Fibroblast of villous mesenchyme (primary cell): ENCODE data around the gene MCTP1. TPM values are rescaled to one million over a fixed set of nuclear protein-coding genes. Genes with fewer than 3 reads are reported as not detected.

ENCODE experiments used
- DNase-seq: peaks from one replicate; pipeline ENCODE4 v3.0.0-alpha.2; 2010; ENCODE audit warnings: low read depth
- H3K4me3 ChIP-seq: 2 replicates; pipeline ENCODE4 v1.5.1; 2011; ENCODE audit warnings: low read depth, mild to moderate bottlenecking, low read length
- total RNA-seq: library from RNA; depleted of rRNA; stranded (reverse); fragments of >200 nt; gene quantifications from 2 replicates; pipeline ENCODE4 v1.2.3, GENCODE V29; 2012
- TF ChIP-seq, protein P1 (sequence below): IDR thresholded peaks from 2 replicates; pipeline ENCODE4 v1.5.1; 2012; ENCODE audit warnings: low read depth, mild to moderate bottlenecking, low read length; ENCODE audit not compliant: insufficient read depth

MCTP1 gene
- total RNA-seq, 1 donor, result 14.7 TPM

DNA sequence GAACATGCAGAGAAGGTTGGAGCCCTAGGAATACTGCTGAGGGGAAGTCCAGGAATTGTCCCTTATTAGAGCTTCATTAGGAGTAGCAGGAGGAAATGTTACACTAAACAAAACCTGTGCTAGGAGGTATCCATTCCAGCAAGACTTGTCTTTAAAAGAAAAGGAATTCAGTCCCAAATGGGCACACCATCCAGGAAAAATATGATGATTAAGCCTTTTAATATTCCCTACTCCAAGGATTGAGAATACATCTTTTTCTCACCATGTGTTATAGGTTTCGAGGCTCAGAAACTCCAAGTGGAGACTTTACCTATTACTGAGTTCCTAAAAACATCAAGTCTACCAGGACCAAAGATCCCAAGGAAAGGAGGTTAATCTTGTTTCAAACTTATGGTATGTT, 179.3 kb downstream of the MCTP1 start:
- DNase-seq, result no peak
- TF ChIP-seq, protein P1, sequence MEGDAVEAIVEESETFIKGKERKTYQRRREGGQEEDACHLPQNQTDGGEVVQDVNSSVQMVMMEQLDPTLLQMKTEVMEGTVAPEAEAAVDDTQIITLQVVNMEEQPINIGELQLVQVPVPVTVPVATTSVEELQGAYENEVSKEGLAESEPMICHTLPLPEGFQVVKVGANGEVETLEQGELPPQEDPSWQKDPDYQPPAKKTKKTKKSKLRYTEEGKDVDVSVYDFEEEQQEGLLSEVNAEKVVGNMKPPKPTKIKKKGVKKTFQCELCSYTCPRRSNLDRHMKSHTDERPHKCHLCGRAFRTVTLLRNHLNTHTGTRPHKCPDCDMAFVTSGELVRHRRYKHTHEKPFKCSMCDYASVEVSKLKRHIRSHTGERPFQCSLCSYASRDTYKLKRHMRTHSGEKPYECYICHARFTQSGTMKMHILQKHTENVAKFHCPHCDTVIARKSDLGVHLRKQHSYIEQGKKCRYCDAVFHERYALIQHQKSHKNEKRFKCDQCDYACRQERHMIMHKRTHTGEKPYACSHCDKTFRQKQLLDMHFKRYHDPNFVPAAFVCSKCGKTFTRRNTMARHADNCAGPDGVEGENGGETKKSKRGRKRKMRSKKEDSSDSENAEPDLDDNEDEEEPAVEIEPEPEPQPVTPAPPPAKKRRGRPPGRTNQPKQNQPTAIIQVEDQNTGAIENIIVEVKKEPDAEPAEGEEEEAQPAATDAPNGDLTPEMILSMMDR, result no peak
- no peak overlapping the region for H3K4me3 ChIP-seq

DNA sequence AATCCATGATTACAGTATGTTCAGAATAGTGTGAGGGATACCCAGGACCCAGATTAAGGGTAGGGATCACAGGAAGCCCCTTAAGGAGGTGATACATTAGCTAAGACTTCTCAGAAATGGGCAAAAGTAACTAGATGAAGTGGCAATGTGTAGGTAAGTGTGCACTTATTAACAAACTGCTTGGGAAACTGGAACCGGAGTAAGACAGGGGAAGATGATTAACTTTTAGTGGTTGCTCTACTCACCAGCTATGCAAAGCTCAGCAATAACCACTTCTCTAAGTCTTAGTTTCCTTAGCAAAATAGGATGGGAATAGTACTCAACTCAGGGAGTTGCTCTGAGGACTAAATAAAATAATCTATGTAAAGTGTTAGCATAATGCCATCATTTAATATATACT, 182.2 kb downstream of the MCTP1 start:
- TF ChIP-seq, protein P1, result no peak
- DNase-seq, result no peak

DNA sequence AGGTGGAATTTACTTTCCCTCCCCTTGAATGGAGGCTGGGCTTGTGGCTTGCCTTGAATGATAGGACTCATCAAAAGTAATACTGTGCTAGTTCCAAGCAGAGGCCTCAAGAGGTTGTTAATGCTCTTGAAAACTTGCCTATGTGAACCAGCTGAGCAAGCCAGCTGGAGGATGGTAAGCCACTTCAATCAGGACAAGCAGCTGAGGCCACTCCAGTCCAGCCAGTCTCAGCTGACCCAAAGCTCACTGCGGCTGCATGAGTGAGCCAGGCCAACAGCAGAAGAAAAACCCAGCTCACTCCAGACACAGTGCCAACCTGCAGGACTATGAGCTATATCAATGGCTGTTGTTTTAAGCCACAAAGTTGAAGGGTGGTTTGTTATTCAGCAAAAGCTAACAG, 182.8 kb downstream of the MCTP1 start:
- H3K4me3 ChIP-seq, result no peak overlapping the region
- TF ChIP-seq, protein P1, result no peak
- no peak for DNase-seq

More for the DNA sequence above, 182.2 kb downstream of the MCTP1 start:
- H3K4me3 ChIP-seq, result no peak overlapping the region

DNA sequence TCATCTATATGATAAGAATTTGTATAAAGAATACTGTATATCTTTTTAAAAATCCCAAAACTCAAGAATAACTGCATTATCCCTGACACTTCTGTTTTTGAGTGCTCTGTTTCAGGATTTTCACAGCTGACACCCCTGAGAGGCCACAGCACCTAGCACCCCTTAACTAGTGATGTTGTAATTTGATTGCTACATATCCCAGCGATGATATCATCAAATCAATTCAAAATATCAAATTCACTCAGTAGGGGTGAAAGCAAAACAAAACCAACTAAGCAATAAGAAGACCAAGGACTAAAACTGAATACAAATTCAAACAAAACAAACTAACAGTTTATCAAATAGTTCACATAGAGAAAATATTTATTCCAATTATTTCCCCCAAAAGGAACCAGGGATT, 184.3 kb downstream of the MCTP1 start:
- H3K4me3 ChIP-seq, result no peak overlapping the region
- TF ChIP-seq, protein P1, result no peak
- DNase-seq, result no peak

DNA sequence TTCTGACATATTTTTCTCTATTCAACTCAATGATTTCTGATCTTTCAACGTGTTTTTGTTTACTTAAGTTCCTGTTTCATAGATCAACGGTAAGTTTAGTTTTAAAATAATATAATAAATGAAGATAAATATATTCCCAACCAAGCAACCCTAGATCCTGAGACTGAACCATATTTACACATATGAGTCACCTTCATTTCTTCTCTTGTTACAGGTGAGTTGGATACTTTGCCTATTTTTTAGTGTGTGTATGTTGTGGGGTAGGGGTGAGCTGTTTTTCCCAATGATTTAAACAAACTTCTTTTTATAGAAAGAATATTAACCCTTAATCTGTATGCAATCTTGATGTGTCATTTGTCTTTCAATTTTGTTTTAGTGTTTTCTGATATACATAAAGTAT, 186.9 kb downstream of the MCTP1 start:
- no peak for DNase-seq
- TF ChIP-seq, protein P1, result no peak
- no peak overlapping the region for H3K4me3 ChIP-seq

DNA sequence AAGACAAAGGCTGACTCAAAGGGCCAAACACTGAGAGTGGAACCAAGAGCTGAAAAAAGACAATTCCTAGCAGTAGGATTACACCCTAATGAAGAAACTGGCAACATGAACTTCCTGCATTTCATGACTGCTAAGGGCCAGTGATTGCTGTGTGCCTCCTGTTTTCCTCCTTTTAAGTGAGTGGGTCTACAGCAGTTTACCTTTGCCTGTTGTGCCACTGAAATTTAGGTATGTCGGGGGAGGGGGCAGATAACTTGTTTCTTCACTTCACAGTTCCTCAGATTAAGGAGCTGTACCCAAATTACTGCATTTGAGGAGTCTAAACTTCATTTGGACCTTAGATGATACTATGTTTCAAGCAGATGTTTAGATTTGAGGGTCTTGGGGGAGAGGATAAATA, 191.7 kb downstream of the MCTP1 start:
- TF ChIP-seq, protein P1, result no peak
- H3K4me3 ChIP-seq, result no peak overlapping the region
- DNase-seq, result no peak

DNA sequence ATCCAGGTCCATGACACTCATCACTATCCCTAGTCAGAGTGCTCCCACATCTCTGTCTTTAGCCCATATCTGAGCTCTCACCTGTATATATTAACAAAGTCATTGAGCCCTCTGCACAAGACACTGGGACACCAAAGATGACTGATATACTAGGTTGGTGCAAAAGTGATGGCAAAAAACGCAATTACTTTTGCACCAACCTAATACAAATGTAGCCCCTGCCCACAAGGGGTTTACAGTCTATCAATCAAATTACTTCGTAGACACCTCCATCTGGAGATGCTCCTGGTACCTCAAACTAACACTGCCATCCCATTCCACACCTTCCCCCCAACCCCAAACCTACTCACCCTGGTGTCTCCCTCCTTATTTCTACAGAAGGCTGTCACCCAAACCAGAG, 194.1 kb downstream of the MCTP1 start:
- no peak for DNase-seq
- H3K4me3 ChIP-seq, result no peak overlapping the region
- TF ChIP-seq, protein P1, result no peak
